Measurements from ENCODE around the gene GALNT2. TPM values are rescaled to one million over a fixed set of nuclear protein-coding genes. Genes with fewer than 3 reads are reported as not detected.

Gene GALNT2
- total and polyA plus RNA-seq, 10 donors, result 7.9 to 44.8 (median 36.9) TPM

GRCh38 chr1:230176326-230176725, 109.3 kb downstream of the GALNT2 start:
- Histone ChIP-seq H3K4me1 (peaks cover 2 to 33% (median 26%) of the 10 kb centered on the region in 6 donors), H3K4me3 (no peak overlapping the region), H3K9me3 (no peaks in the 10 kb centered on the region), H3K36me3 (peaks cover 0 to 16% (median 2%) of the 10 kb centered on the region in 6 donors), H3K27ac (peak overlapping the region in 7 of 8 donors; percentile 21 to 69 (median 56)), H3K27me3 (replicated peaks in 1 of 7) (no peaks in the 10 kb centered on the region)
- WGBS, 5 donors, result 60 to 75% (median 64%) methylated on average over 4 of the region's 4 CpGs
- no peak for TF ChIP-seq CTCF (IDR thresholded peaks at IDR 0.05 in 8 of 11, conservative IDR thresholded peaks at IDR 0.05 in 3 of 11)
- no peak for TF ChIP-seq POLR2A (IDR thresholded peaks at IDR 0.05)
- TF ChIP-seq POLR2AphosphoS5 (IDR thresholded peaks at IDR 0.05), result no peak
- DNase-seq, result no peak
- intact Hi-C loops (cut with DNase I; ENCODE audit: low total_unique reads), result no loop called here

- Histone ChIP-seq H3K4me3 (peak overlapping the region in 6 of 8 donors; percentile 1 to 48 (median 10)), H3K9me3 (no peaks in the 10 kb centered on the region), H3K36me3 (peaks cover 0 to 16% (median 2%) of the 10 kb centered on the region in 6 donors), H3K4me1 (peaks cover 2 to 33% (median 26%) of the 10 kb centered on the region in 6 donors), H3K27me3 (replicated peaks in 1 of 7) (no peaks in the 10 kb centered on the region), H3K27ac (peak overlapping the region; percentile 6 to 69 (median 54))
- DNase-seq, result no peak
- TF ChIP-seq POLR2A (IDR thresholded peaks at IDR 0.05), result no peak
- peak in 2 of 3 donors; percentile 32 to 49 for TF ChIP-seq POLR2AphosphoS5 (IDR thresholded peaks at IDR 0.05)
- intact Hi-C loops (cut with DNase I; ENCODE audit: low total_unique reads), result no loop called here
- WGBS, 5 donors, result 42 to 60% (median 49%) methylated on average over 17 of the region's 17 CpGs
Observed at GRCh38 chr1:230176871-230177411, 109.9 kb downstream of the GALNT2 start.

- Histone ChIP-seq H3K4me1 (peaks cover 2 to 33% (median 26%) of the 10 kb centered on the region in 6 donors), H3K4me3 (no peak overlapping the region), H3K27me3 (replicated peaks in 1 of 7) (no peaks in the 10 kb centered on the region), H3K36me3 (peaks cover 0 to 23% (median 2%) of the 10 kb centered on the region in 6 donors), H3K9me3 (peaks cover 0 to 1% (median 0%) of the 10 kb centered on the region in 8 donors), H3K27ac (no peak overlapping the region)
- DNase-seq, result no peak
- TF ChIP-seq POLR2A (IDR thresholded peaks at IDR 0.05) (no peak), POLR2AphosphoS5 (IDR thresholded peaks at IDR 0.05) (no peak), CTCF (IDR thresholded peaks at IDR 0.05 in 8 of 11, conservative IDR thresholded peaks at IDR 0.05 in 3 of 11) (no peak)
- intact Hi-C loops (cut with DNase I; ENCODE audit: low total_unique reads), result no loop called here
- WGBS, 5 donors, result 89 to 96% (median 91%) methylated on average over 2 of the region's 2 CpGs
Observed at GRCh38 chr1:230179249-230179648, 112.2 kb downstream of the GALNT2 start.

GRCh38 chr1:230185076-230186001, 118.3 kb downstream of the GALNT2 start:
- Histone ChIP-seq H3K4me1 (peaks cover 9 to 35% (median 20%) of the 10 kb centered on the region in 6 donors), H3K4me3 (no peak overlapping the region), H3K27ac (peak overlapping the region in 1 of 8 donors; percentile 17), H3K27me3 (replicated peaks in 1 of 7) (no peaks in the 10 kb centered on the region), H3K36me3 (peaks cover 0 to 23% (median 0%) of the 10 kb centered on the region in 6 donors), H3K9me3 (peaks cover 0 to 3% (median 0%) of the 10 kb centered on the region in 8 donors)
- 72 to 87% (median 79%) methylated on average over 10 of the region's 10 CpGs for WGBS, 5 donors
- no peak for DNase-seq
- TF ChIP-seq POLR2AphosphoS5 (IDR thresholded peaks at IDR 0.05), result no peak
- TF ChIP-seq POLR2A (IDR thresholded peaks at IDR 0.05), result no peak
- TF ChIP-seq CTCF (IDR thresholded peaks at IDR 0.05 in 8 of 11, conservative IDR thresholded peaks at IDR 0.05 in 3 of 11), result no peak
- intact Hi-C loops (cut with DNase I; ENCODE audit: low total_unique reads), result no loop called here

All from spleen (tissue), 11 donors.